Amniotic epithelial cell (primary cell): ENCODE measurements around the gene THSD4.
A peak's percentile ranks its signal among the peaks of the same experiment; 100 is the strongest.
"Not testable (repeated sequence)": the region's sequence is repeated elsewhere in the genome, so short reads cannot be mapped to it uniquely, and the experiment has no call there.

Experiments used
- DNase-seq: peaks from one replicate; pipeline ENCODE4 v3.0.0-alpha.2; 2010; ENCODE audit warnings: low read depth

The THSD4 gene

DNA sequence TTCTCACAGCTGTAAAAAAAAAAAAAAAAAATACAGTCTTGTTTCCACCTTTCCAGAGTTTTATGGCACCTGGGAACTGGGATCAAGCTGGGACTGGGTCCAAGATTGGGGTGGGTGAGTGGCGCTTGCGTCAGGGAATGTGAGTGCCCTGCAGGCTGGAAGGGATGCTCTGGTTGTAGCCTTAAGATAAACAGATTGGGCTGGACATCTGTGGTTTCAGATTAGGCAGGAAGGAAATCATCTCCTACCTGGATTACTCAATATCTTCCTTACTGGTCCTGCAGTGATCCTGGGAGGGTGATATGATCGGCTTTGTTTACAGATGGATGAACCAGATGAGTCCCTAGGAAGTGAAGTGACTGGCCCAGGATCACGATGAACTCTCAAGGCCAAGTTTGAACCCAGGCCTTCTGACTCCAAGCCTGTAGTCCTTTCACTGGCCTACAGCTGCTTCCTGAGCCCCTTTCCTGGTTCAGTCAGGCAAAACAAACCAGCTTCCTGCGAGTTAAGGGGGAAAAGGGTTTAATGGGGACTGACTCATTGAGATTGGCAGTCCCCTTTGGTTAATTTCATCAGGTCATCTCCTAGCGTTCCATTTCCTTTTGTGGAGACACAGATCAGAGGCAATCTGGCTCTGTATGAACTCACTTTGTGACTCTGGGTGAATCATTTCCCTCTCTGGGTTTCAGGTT is 179.8 kb downstream of the THSD4 start:
- DNase-seq = peak; percentile 90

DNA sequence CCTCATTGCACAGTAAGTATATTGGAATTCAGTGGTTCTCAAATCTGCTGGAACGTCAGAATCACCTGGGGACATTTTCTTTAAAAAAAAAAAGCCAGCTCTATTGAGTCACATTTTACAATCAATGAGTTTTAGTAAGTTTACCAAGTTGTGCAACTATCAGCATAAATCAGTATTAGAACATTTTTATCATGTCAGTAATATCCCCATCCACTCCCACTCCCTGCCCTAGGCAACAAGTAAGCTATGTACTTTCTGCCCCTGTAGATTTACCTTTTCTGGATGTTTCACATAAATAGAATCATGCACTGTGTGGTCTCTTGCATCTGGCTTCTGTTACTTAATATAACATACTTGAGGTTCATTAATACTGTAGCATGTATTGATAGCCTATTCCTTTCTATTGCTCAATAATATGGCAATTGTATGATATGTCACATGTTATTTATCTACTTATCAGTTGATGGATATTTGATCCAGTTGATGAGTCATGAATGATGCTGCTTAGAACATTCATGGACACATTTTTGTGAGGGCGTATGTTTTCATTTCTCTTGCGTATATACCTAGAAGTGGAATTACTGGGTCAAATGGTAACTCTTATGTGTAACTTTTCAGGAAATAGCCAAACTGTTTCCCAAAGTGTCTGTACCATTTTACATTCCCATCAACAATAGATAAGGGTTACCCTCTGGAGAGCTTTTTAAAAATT is 180.5 kb downstream of the THSD4 start:
- DNase-seq = peak; percentile 71

DNA sequence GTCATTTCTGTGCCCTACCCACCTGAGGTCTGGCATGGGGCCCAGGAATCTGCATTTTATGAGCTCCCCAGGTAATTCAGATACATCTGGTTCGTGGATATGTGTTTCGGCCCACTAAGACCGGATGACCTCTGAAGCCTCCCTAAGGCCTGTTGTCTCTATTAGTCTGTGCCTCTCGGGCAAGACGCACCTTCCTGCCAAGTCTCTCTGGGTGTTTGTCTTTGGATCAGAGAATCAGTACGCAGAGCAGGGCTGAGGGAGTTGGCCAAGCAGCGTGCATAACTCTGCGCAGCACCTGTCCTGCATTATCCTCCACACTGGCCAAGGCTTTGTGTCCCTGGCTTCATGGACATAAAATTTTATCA is 181.0 kb downstream of the THSD4 start:
- no peak for DNase-seq

DNA sequence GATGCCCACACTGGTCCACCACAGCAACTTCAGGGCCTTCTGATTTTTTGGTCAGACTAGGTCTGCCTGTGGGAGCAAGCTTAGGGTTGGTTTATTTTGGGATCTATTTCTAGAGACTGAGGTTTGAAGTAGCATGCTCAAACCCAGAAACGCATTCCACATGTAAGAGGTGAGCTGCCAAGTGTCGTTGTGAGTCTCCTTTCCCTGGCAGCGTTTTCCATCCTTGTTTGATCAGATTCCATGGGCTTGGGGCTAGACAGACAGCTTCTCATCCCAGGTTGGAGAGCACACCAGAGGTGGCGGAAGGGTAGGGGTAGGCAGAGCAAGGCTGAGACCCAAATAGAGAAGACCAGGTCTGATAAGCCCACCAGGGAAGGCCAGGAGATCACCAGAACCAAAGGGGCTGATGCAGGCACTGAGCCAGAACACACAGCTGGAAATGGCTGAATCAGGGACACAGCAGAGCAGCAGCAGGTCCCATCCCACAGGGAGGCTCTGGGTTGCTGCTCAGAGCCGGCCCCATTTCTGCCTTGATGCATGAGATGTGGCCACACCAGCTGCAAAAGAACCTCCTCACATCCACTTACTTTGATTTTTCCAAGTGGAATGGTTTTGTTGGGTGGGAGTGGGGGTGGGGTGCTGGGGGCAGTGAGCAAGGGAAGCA is 186.8 kb downstream of the THSD4 start:
- DNase-seq = no peak

DNA sequence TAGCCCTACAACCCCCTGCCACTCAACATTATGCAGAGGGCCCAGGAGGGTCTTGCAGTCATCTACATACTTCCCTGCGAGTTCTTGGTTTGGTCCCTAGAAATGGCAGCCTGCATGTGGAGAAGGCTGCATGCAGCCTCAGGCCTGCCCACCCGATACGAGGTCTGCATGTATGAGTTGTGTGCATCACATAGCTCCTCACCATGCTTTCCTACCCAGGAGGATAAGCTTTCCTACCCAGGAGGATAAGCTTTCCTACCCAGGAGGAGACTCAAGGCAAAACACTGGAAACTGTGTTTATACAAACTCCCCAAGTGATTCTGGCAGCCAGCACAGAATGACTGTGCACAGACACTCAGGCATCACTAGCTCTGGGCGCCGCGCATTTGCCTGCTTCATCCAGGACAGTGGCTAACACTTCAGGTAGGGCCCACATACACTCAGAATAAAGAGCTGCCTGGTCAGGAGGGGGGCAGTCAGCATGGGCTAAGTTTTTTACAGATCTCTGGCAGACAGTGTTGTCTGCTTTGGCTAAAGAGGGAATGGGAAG is 187.7 kb downstream of the THSD4 start:
- DNase-seq = no peak

DNA sequence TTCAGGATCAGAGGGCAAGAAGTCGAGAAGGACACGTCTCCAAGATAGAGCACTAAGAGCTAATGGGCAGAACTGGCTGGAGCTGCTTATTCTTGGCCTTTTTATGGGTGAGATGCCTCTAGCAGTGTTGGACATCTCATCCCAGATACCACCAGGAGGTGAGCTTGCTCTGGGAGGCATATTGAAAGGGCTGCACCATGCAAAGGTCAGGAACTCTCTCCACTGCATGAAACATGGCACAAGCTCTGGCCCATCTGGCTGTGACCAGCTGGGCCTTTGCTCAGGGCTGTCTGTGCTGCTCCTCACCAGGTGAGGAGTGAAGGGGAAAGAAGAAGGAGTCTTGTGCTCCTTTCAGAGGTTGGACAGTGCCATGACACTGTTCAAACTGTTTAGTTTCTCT is 188.7 kb downstream of the THSD4 start:
- no peak for DNase-seq

DNA sequence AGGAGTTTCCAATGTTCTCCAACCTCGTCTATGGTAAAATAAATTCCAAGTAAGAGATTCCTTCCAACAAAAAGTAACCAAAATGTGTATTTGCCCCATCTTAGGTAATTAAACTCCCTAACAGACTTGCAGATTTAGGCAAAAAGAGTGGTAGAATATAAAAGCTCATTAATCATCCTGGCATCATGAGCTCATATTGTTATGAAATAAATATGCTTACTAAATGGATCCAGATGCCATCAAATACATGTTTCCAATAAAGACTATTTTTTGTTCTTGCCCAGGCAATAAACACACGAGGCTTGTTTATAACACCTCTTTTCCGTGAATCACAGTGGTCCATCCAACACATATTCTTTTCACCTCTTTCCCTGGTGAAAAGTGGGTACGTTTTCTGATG is 189.4 kb downstream of the THSD4 start:
- no peak for DNase-seq

DNA sequence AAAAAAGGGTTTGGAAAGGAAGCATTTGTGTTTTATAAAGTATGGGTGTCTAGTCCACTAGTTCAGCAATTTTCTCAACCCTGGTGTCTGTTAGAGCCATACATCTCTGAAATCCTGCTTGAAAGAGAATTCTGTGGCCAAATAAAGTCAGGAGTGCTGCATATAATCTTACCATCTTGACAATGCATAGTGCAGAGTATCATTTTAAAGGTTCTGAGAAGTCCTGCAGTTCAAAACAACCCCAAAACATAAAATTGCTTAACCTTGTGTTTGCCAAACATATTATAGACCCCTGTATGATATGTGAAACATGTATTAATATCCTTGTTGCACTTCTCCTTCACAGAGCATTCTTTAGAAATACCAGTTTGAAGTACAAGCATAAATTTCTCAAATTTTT is 191.3 kb downstream of the THSD4 start:
- DNase-seq = no peak

DNA sequence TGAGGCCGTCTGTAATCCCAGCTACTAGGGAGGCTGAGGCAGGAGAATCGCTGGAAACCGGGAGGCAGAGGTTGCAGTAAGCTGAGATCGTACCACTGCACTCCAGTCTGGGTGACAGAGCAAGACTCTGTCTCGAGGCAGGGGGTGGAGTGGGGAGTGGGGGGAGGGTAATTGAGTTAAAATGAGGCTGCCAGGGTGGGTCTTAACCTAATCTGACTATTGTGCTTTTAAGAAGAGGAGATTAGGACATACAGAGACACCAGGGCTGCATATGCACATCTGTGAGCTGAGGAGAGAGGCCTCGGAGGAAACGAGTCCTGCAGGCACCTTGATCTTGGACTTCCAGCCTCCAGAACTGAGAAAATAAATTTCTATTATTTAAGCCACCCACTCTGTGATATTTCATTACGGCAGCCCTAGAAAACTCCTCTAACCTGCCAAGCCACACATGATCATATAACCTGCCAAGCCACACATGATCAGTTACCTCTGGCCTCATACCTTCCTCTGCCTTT is 197.0 kb downstream of the THSD4 start:
- DNase-seq = no peak

DNA sequence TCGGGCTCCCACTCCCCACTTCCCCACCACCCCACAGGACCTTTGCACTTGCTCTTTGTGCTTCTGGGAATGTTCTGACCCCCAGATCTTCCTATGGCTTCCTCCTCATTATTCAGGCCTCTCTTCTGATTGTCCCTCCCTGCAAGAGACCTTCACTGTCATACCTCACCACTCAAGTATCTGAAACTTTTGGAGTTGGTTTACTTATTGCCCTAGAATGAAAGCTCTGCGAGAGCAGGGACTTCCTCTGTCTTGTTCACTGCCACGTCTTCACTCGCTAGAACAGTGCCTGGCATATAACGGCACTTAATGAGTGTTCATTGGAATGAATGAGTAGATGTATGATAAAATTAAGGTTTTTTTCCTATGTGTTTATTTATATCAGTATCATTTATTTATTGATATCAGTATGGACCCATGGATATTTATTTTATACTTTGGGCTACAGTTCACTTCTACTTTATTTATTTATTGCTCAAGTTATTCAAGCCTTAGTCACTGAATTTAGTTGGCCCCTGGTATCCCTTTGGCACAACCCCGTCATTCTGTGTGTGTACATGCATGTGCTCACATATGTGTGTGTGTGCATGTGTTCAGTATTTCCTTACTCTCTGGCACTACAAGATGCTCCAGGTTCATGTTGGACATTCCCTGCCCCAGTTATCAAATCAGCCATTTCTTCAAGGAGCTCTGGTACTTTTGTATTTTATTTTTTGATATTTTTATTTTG is 197.6 kb downstream of the THSD4 start:
- no peak for DNase-seq

DNA sequence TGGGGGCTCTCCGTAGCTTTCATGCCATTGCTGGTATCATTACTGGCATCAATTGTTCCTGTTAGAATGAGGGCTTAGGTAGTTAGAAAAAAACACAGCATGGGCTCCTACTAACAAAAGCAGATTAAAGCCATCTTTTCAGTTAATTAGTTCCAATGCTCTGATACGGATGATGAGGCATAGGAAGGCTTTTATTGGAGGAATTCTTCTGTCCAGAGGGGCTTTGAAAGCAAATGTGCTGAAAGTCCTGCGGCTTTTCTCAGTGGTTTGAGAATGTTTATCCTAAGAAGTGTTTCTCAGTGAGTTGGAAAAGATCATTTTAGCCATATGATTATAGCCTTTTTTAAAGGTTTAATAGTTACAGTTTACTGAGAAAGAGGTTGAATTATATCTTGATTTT is 198.5 kb downstream of the THSD4 start:
- DNase-seq = no peak

DNA sequence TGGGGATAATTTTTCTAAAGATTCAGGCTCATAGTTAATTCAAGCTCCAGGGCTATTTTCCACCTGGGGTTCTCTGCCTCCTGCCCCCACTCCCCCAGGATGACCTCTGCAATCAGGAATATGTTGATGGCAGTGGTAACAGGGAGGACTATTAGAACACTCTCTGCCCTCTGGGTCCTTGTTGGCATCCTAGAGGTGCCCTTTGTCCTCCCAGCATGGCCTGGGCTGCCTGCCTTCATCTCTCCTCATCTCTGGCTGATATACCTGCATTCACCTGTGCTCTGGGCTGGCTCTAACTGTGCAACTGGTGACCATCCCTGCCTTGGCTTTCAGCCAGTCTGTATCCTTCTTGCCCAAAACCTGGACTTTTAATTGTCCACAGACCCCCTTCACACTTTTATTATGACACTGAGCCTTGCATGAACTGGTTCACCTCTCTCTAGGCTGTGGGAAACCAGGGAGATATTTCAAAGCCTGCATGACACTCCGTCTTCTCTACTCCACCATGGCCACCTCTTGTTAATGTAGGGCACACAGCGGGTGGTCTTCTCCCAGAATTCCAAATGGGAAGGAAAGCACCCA is 199.8 kb downstream of the THSD4 start:
- no peak for DNase-seq

DNA sequence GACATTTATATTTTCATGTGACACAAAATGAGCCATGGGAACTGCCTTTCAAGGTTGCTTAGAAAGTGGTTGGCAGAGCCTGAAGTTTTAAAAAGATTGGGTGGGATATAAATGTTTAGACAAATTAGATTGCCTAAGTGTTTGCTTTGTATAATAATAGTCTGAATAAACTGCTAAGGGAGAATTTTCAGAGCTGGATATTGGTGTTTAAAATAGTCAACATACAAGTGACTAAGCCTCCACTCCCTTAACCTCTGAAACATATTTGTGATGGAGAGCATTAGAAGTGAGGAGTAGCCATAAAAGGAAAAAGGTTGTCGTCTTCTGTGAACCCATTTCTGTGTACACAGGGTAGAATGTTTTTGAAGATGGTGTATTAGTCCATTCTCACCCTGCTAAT is 201.6 kb downstream of the THSD4 start:
- no peak for DNase-seq

DNA sequence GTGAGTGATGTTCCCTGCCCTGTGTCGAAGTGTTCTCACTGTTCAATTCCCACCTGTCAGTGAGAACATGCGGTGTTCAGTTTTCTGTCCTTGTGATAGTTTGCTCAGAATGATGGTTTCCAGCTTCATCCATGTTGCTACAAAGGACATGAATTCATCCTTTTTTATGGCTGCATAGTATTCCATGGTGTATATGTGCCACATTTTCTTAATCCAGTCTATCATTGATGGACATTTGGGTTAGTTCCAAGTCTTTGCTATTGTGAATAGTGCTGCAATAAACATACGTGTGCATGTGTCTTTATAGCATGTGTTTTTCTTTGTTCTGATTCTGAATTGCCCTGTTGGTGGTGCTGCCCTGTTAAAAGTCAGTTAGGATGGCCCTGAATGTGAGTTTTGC is 204.2 kb downstream of the THSD4 start:
- DNase-seq = not testable (repeated sequence)

DNA sequence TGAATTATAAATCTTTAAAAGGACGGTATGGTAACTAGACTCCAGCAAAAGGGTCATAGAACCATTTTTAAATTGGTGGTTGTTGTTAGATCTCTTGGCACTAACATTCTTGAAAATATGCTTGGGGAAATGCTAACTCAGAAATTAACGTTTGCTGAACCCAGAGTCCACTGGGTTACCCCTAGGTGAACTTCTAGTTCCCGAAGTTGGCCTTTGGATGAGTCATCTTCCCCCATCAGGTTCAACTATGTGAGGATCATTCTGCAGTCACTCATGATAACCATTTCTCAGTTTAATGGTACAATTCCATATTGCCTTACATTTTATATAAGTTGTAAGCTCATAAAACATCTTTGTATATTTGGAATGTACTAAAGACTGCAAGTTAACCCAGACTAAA is 204.7 kb downstream of the THSD4 start:
- DNase-seq = no peak

DNA sequence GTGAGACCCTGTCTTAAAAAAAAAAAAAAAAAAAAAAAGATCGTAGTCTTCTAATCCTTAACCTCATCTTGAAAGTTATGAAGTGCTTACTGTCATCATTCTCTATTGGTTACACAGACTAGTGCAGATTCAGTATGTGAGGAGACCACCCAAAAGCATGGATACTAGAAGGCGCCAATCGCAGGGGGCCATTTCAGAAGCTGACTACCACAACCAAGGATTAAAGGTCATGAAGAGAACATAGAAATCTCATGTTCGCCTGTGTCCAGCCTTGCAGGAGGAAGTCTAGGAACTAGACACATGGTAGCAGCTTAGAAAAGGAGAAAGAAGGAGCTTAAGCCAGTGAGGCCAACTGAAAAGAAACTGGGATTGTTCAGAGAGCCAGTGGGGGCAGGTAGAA is 207.8 kb downstream of the THSD4 start:
- no peak for DNase-seq

DNA sequence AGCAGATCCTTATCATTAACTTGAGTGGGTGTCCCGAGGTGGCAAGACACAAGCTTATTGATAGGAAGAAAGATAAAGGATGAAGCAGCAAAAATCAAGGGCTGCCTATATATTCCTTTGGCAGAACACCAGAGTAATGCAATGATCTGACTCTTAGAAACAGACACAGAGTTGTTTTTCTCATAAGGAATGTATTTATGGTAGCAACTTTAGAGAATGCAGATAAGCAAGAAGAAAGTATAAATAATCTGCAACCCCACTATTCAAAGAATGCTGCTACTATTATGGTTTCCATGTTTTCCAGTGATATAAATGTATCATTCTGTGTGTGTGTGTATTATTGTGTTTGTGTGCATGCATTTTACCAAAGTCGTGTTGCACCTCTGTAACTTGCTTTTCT is 208.3 kb downstream of the THSD4 start:
- peak; percentile 67 for DNase-seq

DNA sequence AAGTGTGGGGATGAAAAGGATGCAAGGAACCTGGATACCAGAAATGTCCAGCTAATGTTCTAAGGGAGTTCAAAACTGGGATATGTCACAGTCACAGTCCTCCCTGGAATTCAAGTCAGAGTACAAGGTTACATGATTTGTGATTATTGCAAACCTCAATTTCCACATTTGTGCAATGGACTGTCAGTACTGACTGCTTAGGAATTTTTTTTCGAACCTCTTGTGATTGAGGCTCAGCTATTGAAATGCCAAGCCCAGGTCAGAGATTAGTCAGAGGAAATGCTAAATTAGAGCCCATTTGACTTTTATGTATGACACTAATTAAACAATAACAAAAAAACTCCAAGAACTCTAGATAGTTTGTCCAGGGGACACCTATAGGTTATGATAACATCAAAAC is 210.2 kb downstream of the THSD4 start:
- DNase-seq = peak; percentile 44

DNA sequence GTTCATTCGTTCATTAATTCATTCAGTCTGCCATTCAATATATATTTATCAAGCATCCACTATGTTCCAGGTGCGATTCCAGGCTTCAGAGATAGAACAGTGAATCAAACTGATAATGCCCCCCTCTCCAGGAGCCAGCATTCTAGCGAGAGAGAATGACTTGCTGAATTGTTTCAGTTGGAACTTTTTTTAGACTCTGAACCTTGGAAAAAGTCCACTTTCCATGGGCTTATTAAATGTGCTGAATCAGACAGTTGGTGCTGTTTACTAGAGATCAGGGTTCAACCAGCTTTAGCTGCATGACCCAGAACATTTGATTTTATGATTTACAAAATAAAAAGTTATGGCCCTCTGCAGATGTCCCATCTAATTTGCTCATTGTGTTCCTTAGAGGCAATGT is 213.2 kb downstream of the THSD4 start:
- DNase-seq = no peak

DNA sequence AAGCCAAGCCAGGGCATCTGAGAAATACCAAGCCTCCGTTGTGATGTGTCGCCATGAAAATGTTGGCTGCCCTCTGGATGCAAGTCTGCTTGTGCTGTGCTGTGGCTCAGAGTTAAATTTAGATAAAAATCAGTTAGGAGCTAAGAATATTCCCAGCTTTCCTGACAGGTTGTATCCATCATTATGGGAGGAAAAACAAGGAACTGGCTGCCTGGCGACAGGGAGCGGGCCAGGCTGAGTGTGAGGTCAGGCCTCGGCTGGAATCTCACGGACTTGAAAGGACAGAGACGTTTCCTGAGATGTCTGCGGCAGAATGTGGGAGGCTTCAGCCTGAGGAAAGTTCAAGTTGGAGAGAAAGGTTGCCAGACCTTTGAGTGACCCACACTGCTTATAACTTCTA is 213.8 kb downstream of the THSD4 start:
- peak; percentile 39 for DNase-seq

DNA sequence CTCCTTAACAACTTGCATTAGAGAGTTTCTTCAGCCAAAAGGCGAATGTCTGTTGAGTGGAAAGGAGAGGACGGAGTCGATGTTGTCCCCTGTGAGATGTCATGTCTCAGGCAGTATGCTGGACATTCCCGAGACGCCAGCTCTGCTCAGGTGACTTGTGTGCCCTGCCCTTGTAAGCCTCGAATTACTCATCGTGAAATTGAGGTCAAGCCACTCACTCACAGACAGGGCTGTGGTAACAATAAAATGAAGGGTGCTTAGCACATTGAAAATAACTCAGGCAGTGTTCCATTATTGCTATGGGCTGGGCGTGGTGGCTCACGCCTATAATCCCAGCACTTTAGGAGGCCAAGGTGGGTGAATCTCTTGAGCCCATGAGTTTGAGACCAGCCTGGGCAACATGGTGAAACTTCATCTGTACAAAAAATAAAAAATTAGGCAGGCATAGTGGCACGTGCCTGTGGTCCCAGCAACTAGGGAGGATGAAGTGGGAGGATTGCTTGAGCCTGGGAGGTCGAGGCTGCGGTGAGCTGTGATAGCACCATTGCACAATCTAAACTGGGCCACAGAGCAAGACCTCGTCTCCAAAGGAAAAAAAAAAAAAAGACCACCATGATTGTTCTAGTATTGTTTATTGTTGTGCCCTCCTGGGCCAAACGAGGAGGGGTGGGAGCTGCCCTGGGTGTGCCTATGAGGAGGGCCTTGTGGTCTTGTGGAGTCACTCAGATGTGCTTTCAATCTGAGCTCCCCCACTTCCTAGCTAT is 214.4 kb downstream of the THSD4 start:
- DNase-seq = peak; percentile 81
